ENCODE data around the gene PPP2R3B.

- TF ChIP-seq CTCF (IDR thresholded peaks at IDR 0.05): no peak
- no peak for TF ChIP-seq EZH2 (IDR thresholded peaks at IDR 0.05; ENCODE audit: borderline replicate concordance, insufficient read depth, low read depth, low read length, poor library complexity, severe bottlenecking)
Observed at GRCh38 chrX:386768-387575, at the start of gene PPP2R3B.
